T-helper 1 cell (primary cell): Measurements from ENCODE around the gene PALM2AKAP2.
A peak's percentile ranks its signal among the peaks of the same experiment; 100 is the strongest.
"Not testable (repeated sequence)": the region's sequence is repeated elsewhere in the genome, so short reads cannot be mapped to it uniquely, and the experiment has no call there.

Source experiments
- DNase-seq, 5 donors: peaks; one replicate each; pipeline ENCODE4 v3.0.0-alpha.2; 2012 to 2020

Gene PALM2AKAP2

DNA sequence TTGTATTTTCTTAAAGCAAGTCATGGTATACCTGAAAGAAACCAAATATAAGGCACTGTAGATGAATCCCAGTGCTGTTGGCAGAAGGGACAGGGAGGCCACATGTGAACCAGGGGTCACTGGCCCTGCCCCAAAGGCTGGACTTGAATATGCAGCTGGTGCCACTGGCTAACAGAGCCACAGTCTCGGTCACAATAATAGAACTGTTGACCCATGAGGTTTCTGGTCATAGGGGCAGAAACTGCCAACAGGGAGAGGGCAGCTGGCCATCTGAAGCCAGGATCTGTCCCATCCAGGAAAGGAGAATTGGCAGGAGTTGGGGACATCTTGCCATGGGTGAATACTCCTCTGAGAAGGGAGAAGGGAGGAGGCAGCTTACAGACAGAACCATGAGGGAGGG lies 31.9 kb downstream of the PALM2AKAP2 start:
- DNase-seq: no peak

DNA sequence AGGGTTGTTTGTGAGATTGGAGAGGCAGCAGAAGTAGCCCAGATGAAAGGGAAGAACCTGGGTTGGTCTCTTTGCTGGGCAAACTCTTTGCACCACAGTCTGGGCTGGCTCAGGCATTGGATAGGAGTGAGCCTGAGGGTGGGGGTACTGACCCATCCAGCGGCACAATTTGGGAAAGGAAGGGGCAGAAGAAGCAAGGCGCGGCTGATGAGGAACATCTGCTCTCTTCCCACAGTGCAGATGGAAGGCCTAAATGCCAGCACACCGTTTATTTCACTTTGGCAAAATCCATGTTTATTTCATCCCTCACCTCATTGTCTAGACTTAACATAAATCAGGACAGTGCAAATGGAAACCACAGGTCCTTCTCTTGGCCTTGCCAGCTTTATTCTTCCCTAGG lies 32.3 kb downstream of the PALM2AKAP2 start:
- DNase-seq: no peak

DNA sequence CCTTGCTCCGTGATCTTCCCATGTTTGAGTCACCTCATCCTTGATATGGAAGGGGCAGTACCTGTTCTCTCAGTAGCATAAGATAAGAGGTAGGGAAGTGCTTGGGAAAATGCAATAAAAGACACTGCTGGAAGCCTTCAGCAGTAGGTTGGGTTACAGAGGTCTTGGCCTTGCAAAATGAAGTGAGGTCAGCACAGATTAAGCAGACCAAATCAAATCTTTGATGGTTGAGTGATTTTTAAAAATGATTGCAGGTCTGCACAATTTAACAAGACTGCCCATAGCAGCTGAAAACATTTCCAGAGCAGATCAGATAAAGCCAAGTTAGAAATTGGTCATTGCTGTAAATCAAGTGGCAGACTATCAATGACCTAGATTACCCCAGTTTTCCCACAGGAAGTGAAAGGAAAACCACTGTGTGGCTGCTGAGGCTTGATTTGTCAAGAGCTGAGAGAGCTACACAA lies 32.9 kb downstream of the PALM2AKAP2 start:
- no peak for DNase-seq

DNA sequence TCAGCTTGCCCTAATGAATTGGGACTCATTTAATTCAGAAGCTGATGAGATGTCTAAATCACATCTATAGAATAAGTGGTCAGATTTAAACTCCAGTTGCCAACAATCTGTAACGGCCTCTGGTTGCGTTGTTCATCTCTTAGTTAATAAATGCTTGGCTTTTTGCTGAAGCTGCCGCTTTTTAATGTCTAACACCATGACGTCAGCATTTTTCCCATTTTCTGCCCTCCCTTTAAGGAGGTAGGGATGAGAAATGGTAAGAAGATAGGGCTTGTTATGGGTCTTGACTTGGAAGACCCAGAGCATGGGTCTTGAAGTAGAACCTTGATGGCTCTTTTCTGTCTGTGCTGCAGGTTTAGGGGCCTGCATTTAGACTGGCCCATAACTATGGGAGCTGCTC lies 33.3 kb downstream of the PALM2AKAP2 start:
- no peak for DNase-seq

DNA sequence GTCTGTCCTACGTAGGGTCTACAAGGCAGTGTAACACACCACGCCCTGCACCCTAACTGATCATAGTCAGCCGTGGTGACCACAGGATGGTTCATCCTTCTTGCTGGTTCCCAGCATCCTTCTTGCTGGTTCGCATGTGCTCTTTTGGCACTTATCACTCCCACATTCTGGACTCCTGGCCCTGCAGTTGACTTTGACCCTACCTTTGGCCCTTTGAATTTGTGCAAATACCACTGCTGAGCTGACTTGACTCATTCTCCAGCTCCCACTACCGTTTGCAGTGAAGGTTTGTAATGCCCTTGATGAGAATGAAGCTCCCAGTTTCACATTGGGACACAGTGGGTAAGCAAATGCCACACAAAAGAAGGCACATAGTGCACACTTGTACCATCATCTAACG lies 33.8 kb downstream of the PALM2AKAP2 start:
- no peak for DNase-seq

DNA sequence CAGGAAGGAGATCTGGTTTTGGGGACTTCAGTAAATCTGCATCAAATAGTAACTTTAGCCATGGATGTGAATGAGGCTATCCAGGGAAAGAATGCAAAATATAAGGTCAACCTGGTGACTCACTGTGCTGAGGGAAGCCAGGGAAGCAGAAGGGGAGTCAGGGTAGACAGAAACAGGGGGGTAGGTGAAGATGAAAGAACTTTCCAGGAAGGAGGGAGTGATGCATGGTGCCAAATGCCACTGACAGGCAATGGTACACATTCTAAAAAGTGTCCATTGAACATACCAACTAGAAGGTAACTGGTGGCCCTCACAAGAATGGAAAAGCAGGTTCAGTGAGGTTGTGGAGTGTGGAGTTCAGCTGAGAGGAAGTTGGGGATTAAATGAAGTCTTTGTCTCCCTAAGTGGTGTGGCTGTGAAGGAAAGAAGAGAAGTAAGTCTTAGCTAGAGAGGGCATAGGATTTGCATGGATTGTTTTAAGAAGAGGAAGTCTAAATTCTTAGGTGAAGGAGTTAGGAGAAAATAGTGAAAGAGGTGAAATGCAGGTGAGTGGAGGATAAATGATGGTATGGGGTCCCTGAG lies 35.5 kb downstream of the PALM2AKAP2 start:
- no peak for DNase-seq

DNA sequence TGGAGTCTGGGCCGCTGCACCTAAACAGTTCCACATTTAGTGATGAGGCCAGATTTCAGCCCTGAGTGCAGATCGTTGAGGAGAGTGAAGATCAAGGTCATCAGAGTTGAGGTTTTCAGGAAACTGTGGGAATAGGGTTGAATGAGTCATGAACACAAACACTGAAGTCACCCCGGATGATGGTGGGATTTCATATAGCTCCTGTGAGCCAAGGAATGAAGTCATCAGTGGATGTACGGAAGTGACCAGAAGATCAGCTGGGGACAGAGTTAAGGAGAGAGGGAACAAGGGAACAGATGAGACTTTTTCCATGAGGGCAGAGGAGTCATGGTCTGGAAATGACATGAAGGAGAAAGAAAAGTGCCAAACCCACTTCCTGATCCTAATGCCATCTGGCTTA lies 36.5 kb downstream of the PALM2AKAP2 start:
- no peak for DNase-seq

DNA sequence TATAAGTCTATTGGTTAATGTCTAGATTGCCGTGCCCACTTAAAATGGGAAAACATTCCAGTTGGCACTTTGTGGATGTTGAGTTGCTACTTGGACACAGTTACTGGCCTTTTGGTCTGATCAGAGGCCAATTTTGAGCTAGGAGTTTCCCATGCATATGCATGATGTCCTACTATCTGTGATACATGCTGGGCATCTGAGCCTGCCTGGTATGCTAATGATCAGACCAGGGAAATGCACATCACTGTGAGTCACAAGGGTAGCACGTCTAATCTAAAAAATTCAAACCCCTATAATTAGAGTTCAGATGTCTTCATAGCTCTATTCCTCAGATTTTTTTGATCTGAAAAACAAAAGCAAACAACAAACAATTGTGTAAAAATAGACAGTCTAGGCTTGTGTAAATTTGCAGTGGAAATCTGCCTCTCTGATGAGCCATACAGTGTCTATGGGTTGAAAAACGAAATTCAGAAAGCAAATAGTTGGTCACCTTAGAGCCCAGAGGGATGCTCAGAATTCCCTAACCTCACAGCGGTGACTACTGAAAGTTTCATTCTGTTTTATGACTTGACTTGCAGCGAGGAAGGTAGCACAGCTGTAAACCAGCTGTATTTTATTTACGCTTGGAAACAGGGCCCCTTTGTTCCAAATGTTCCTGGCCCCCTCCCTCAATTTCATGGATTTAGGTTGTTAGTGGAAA lies 37.3 kb downstream of the PALM2AKAP2 start:
- DNase-seq: no peak

DNA sequence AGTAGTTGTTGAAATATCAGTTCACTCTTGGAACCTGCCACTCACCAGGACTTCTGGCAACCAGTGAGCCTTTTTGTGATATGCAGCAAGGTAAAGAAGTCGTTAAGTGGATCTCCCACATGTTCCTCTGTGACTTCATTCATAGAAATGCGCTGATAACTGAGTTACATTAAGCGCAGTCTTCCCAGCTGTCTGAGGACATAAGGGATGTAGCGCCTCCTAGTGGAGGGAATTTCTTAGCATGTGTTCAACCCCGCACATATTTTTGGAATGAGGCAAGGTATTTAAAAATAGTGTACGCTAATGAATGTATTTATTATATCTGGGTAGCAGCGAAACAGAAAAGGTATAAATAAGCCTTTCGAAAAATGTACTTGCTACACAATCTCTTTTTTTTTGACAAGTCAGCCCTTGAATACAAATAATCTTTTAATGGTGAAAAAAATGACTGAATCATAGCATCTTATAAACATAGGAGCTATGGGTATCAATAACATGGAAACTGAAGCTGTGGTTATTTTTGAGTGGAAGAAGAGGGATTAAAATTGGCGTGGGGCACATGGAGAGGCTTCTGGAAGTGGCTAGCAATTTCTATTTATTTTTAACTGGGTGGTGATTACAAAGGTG lies 38.0 kb downstream of the PALM2AKAP2 start:
- DNase-seq: peak in 2 of 5 donors; percentile 2 to 67

DNA sequence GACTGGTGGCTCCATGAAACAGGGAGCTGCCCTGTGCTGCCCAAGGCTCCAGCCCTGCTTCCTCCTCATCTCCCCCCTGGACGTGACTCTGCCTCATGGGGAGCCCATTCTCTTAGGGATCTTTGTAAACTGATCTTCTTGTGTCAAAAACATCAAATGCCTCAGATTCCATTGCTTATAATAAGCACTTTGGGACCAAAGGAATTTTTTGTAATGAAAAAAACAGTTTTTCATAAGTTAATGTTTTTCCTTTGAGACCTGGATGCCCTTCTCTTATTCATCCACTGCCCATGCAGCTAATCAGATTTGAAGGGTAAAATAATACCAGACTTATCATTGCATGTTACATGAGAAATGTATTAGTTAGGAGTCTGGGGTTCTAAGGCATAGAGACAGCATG lies 41.7 kb downstream of the PALM2AKAP2 start:
- no peak for DNase-seq

DNA sequence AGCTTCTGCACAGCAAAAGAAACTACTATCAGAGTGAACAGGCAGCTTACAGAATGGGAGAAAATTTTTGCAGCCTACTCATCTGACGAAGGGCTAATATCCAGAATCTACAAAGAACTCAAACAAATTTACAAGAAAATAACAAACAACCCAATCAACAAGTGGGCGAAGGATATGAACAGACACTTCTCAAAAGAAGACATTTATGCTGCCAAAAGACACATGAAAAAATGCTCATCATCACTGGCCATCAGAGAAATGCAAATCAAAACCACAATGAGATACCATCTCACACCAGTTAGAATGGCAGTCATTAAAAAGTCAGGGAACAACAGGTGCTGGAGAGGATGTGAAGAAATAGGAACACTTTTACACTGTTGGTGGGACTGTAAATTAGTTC lies 45.4 kb downstream of the PALM2AKAP2 start:
- DNase-seq: not testable (repeated sequence)

DNA sequence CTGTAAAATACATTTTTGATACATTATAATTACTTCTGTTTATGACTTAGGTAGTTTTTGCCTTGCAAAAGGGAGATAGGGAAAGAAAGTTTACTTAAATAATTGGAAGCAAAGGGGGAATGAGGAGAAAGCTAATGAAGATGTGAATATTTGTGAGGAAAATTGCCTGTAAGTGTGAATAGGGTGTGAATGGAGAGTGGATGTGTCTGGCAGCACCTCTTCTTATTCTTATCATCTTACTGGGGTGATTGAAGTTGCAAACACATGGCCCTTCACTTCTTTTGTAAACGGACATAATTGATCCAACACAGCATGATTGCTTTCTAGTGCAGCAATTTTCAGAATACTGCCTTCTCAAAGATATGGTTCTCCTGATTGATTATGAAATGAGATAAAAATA lies 46.6 kb downstream of the PALM2AKAP2 start:
- DNase-seq: no peak

DNA sequence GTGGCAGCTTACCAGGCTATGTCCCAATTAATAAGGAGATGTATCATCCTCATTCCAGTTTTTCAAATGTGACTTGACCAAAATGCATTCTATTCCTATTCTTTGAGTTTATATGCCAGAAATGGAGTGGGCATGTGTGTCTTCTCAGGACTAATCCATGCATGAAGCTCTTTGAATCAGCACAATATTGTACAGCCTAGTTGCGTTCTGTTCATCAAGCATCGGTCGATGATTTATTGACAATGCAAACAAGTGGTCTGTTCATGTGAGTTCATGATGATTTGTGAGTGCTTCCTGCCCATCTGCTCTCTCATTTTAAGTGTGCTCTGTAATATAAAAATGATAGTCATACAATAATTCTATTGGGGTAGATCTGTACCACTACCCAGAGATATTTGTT lies 48.3 kb downstream of the PALM2AKAP2 start:
- no peak for DNase-seq
